ENCODE data around the gene RNF41.

DNA sequence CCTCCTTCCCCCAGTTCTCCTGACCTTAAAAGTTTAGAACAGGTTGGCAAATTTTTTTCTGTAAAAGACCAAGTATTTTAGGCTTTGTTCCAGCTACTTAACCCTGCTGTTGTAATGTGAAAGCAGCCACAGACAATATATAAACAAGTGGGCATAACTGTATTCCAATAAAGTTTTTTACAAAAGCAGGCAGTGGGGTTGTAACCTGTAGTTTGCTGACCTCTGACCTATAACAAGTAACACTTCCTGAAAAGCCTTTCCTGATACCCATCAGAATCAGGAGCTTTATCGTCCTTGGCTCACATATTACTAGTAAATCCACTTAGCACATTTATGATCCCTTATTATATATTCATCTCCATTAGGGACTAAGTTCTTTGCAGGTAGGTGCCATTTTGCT is 19.4 kb downstream of the RNF41 start:
- TF ChIP-seq, protein P1, sequence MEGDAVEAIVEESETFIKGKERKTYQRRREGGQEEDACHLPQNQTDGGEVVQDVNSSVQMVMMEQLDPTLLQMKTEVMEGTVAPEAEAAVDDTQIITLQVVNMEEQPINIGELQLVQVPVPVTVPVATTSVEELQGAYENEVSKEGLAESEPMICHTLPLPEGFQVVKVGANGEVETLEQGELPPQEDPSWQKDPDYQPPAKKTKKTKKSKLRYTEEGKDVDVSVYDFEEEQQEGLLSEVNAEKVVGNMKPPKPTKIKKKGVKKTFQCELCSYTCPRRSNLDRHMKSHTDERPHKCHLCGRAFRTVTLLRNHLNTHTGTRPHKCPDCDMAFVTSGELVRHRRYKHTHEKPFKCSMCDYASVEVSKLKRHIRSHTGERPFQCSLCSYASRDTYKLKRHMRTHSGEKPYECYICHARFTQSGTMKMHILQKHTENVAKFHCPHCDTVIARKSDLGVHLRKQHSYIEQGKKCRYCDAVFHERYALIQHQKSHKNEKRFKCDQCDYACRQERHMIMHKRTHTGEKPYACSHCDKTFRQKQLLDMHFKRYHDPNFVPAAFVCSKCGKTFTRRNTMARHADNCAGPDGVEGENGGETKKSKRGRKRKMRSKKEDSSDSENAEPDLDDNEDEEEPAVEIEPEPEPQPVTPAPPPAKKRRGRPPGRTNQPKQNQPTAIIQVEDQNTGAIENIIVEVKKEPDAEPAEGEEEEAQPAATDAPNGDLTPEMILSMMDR (IDR thresholded peaks at IDR 0.05) = no peak
- no peak for TF ChIP-seq POLR2A (IDR thresholded peaks at IDR 0.05)
- no peak for TF ChIP-seq POLR2AphosphoS5 (IDR thresholded peaks at IDR 0.05; ENCODE audit: insufficient read depth in 1 of 2, low read depth in 1 of 2)

Measured in vagina (tissue), 2 donors.